Measurements from ENCODE around the gene GRAMD1A.

DNA sequence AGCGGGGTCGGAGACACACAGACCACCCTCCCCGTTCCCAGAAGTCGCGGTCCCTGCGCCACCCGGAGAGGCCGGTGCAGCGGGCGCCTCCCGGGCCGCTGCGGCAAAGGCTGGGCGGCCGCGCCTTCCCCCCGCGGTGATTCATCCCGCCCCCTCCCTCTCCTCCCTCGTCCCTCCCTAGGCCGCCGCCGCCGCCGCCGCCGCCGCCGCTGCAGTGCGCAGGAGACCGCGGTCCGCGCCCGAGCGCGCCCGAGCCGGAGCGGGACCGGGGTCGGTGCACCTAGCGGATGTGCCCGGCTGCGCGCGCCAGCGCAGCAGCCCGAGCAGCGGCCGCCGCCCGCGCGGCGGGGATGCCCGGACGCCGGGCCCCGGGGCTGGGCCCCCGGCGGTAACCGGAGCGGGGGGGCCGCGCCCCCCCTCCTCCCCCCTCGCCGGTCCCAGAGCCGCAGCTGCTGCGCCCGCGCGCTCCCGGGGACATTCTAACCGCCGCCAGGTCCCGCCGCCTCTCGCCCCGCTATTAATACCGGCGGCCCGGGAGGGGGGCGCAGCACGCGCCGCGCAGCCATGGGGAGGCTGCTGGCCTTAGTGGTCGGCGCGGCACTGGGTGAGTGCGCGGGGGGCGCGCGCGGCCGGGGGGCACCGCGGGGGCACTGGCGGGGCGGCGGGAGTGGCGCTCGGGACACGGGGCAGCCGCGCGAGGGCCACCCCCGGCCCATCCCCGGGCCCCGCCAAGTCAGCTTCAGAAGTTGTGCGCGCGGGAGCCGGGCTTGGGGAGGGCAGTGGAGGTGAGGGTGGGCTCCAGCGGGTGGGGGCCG lies 30.3 kb downstream of the GRAMD1A start, which contains the start of gene SCN1B:
- TF ChIP-seq CTCF (IDR thresholded peaks at IDR 0.05) (no peak), POLR2AphosphoS5 (IDR thresholded peaks at IDR 0.05) (no peak), POLR2A (IDR thresholded peaks at IDR 0.05) (no peak)

All from transverse colon (tissue), 4 donors.